NB4 (cell line): ENCODE measurements around the gene VPS4A.

Source experiments
- DNase-seq: peaks from one replicate; pipeline ENCODE4 v3.0.0; 2010; ENCODE audit warnings: low read depth
- H3K4me3 ChIP-seq: one replicate; pipeline ENCODE4 v1.5.1; 2011; ENCODE audit warnings: mild to moderate bottlenecking, low read depth, low read length, moderate library complexity
- MYC ChIP-seq: IDR thresholded peaks from 2 replicates; pipeline ENCODE4 v1.6.1; 2011; ENCODE audit warnings: low read depth, low read length
- POLR2A ChIP-seq: IDR thresholded peaks from 2 replicates; pipeline ENCODE4 v1.6.1; 2011; ENCODE audit warnings: mild to moderate bottlenecking; ENCODE audit not compliant: insufficient read length; ENCODE audit errors: extremely low read depth
- TF ChIP-seq, protein P1 (sequence below): IDR thresholded peaks from one replicate; pipeline ENCODE4 v1.5.1; 2012; ENCODE audit warnings: low read depth, low read length
- TF ChIP-seq, protein P2 (sequence below): IDR thresholded peaks from 2 replicates; pipeline ENCODE4 v1.6.1; 2011; ENCODE audit warnings: low read depth, low read length

The VPS4A gene

DNA sequence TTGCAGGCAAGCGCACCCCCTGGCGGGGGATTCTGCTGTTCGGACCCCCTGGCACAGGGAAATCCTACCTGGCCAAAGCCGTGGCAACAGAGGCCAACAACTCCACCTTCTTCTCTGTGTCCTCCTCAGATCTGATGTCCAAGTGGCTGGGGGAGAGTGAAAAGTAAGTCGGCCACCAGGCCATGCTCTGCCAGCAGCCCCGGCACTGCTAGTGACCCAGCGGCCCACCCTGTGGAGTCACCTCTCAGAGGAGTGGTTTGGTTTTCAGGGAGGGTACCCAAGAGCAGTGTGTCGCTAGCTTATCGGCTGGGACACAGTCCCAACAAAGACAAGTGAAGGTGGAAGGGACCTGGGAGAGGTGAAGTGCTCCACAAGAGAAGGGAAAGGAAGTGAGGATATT lies 8.2 kb downstream of the VPS4A start:
- no peak overlapping the region for H3K4me3 ChIP-seq
- DNase-seq: no peak
- no peak for TF ChIP-seq MYC
- TF ChIP-seq POLR2A: no peak
- TF ChIP-seq, protein P1, sequence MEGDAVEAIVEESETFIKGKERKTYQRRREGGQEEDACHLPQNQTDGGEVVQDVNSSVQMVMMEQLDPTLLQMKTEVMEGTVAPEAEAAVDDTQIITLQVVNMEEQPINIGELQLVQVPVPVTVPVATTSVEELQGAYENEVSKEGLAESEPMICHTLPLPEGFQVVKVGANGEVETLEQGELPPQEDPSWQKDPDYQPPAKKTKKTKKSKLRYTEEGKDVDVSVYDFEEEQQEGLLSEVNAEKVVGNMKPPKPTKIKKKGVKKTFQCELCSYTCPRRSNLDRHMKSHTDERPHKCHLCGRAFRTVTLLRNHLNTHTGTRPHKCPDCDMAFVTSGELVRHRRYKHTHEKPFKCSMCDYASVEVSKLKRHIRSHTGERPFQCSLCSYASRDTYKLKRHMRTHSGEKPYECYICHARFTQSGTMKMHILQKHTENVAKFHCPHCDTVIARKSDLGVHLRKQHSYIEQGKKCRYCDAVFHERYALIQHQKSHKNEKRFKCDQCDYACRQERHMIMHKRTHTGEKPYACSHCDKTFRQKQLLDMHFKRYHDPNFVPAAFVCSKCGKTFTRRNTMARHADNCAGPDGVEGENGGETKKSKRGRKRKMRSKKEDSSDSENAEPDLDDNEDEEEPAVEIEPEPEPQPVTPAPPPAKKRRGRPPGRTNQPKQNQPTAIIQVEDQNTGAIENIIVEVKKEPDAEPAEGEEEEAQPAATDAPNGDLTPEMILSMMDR: no peak
- TF ChIP-seq, protein P2, sequence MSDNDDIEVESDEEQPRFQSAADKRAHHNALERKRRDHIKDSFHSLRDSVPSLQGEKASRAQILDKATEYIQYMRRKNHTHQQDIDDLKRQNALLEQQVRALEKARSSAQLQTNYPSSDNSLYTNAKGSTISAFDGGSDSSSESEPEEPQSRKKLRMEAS: no peak

DNA sequence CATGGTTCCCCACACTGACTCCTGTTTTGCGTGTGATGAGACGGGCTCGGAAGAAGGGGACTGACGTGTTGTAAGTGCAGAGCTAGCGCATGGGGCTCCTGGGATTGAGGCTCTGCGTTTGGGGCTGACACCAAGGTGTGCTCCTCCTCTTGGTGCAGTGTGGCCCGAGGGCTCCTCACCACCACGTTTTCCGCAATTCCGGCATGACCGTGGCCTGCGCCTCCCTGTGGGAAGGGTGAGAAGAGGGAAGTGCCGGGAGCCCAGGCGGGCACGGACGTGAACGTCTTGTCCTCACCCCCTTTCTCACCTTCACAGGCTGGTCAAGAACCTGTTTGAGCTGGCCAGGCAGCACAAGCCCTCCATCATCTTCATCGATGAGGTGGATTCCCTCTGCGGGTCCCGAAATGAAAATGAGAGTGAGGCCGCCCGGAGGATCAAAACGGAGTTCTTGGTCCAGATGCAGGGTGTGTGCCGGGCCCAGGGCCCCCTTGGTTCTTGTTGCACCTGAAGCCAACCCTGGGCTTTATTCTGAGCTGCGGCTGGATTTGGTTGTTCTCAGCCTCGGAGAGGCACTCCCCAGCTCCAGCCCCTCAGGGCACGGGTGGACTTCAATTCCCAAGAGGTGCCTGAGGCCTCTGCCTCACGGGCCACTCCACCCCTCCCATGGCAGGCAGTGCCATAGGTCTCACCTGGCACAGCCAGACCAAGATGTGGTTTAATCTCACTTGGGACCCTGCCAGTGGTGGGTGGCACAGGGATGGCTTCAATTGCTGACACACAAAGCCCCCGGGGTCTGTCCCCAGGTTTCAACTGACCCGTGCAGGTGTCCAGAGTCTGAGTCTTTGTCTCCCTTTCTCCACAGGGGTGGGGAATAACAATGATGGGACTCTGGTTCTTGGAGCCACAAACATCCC lies 8.9 kb downstream of the VPS4A start:
- DNase-seq: no peak
- TF ChIP-seq MYC: no peak
- TF ChIP-seq POLR2A: no peak
- no peak overlapping the region for H3K4me3 ChIP-seq

DNA sequence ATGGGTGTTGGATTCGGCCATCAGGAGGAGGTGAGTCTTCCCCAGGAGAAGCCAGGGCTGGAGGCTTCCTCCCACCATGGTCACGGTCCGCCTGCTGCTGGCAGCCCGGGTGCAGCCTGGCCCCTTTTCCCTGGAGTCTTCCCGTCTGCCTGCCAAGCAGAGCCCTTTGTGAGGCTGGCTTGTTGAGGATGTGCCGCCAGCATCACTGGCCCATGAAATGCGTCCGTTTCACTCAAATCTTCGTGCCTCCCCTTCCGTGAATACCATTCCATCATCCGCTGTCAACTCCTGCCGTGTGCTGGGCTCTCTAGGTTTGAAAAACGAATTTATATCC lies 9.6 kb downstream of the VPS4A start:
- no peak overlapping the region for H3K4me3 ChIP-seq

DNA sequence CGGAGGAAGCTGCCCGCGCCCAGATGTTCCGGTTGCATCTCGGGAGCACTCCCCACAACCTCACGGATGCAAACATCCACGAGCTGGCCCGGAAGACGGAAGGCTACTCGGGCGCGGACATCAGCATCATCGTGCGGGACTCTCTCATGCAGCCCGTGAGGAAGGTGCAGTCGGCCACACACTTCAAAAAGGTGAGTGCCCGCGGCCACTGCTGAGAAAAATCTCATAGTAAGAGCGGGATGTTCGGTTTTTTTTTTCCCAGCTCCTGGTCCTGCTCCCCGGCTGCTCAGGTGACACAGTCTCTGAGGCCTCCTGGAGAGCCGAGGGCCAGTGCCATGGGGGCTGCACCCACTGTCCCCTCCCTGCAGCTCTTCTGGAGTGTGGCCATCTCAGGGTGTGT lies 9.9 kb downstream of the VPS4A start:
- DNase-seq: no peak

More for the DNA sequence above, 9.6 kb downstream of the VPS4A start:
- TF ChIP-seq POLR2A (no peak), MYC (no peak)
- TF ChIP-seq, protein P1: no peak
- TF ChIP-seq, protein P2: no peak
- no peak for DNase-seq

DNA sequence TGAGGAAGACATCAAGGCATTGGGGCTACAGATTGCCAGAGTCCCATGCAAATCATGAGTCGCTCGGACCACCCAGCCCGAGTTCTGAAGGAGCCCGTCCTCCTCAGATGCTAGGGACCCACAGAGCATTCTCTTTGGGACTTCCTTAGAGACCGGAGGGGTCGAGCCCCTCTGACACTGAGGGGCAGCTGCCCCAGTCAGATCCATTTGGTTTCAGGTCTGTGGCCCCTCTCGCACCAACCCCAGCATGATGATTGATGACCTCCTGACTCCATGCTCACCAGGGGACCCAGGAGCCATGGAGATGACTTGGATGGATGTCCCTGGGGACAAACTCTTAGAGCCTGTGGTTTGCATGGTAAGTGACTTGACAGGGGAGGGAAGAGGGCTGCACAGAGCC lies 11.2 kb downstream of the VPS4A start:
- TF ChIP-seq MYC: no peak
- TF ChIP-seq, protein P2: no peak
- TF ChIP-seq, protein P1: no peak

More for the DNA sequence above, 9.9 kb downstream of the VPS4A start:
- no peak overlapping the region for H3K4me3 ChIP-seq
- TF ChIP-seq, protein P2: no peak
- TF ChIP-seq POLR2A: no peak
- TF ChIP-seq, protein P1: no peak
- TF ChIP-seq MYC: no peak

DNA sequence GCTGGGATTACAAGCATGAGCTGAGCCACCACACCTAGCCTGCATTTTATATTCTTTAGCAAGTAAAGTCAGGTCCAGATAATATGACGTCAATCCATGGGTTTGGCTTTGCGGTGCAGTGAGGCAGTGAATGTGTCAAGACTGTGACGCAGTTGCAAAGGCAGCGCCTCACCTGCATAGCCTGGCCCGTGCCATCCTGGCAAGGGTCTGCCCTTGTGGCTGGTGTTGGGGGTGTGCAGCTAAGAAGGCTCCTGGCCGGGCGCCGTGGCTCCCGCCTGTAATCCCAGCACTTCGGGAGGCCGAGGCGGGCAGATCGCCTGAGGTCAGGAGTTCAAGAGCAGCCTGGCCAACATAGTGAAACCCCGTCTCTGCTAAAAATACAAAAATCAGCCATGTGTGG lies 12.3 kb downstream of the VPS4A start:
- TF ChIP-seq POLR2A: no peak
- TF ChIP-seq MYC: no peak
- TF ChIP-seq, protein P2: no peak
- TF ChIP-seq, protein P1: no peak
- no peak for DNase-seq

More for the DNA sequence above, 11.2 kb downstream of the VPS4A start:
- H3K4me3 ChIP-seq: no peak overlapping the region
- peak; percentile 46 for DNase-seq

More for the DNA sequence above, 12.3 kb downstream of the VPS4A start:
- no peak overlapping the region for H3K4me3 ChIP-seq
